ENCODE measurements around the gene MT1G.
"Not testable (repeated sequence)": the region's sequence is repeated elsewhere in the genome, so short reads cannot be mapped to it uniquely, and the experiment has no call there.

The MT1G gene

GRCh38 chr16:56665286-56666261 is 2.3 kb downstream of the MT1G start:
- peaks cover 81 to 85% of the 10 kb centered on the region in 2 donors for H3K27me3 Mint-ChIP-seq

GRCh38 chr16:56664506-56664905 is 3.4 kb downstream of the MT1G start:
- Mint-ChIP-seq H3K27me3 (peaks cover 71 to 79% of the 10 kb centered on the region in 2 donors), H3K9me3 (no peaks in the 10 kb centered on the region), H3K4me3 (no peak overlapping the region), H3K36me3 (peaks cover 0 to 3% of the 10 kb centered on the region in 2 donors), H3K4me1 (peaks cover 13 to 26% of the 10 kb centered on the region in 2 donors), H3K27ac (no peak overlapping the region)
- no peak for DNase-seq
- no peak for ATAC-seq (replicated peaks)

More at GRCh38 chr16:56665286-56666261, 2.3 kb downstream of the MT1G start:
- H3K9me3 Mint-ChIP-seq; ATAC-seq (replicated peaks); H3K36me3 Mint-ChIP-seq; H3K4me3 Mint-ChIP-seq; H3K27ac Mint-ChIP-seq; DNase-seq: not testable (repeated sequence)
- H3K4me1 Mint-ChIP-seq = peaks cover 17 to 31% of the 10 kb centered on the region in 2 donors

GRCh38 chr16:56662357-56663354 is 5.2 kb downstream of the MT1G start:
- no peaks in the 10 kb centered on the region for H3K9me3 Mint-ChIP-seq
- DNase-seq = no peak
- peak overlapping the region; percentile 55 to 71 for H3K4me3 Mint-ChIP-seq
- H3K27me3 Mint-ChIP-seq = peaks cover 59 to 68% of the 10 kb centered on the region in 2 donors
- H3K4me1 Mint-ChIP-seq = peaks cover 14 to 24% of the 10 kb centered on the region in 2 donors
- H3K27ac Mint-ChIP-seq = peak overlapping the region; percentile 26
- peaks cover 0 to 3% of the 10 kb centered on the region in 2 donors for H3K36me3 Mint-ChIP-seq
- ATAC-seq (replicated peaks) = no peak

GRCh38 chr16:56658327-56658875 is 9.5 kb downstream of the MT1G start:
- Mint-ChIP-seq H3K4me1 (peaks cover 19 to 22% of the 10 kb centered on the region in 2 donors), H3K27ac (peak overlapping the region; percentile 88)
- ATAC-seq (replicated peaks) = no peak

GRCh38 chr16:56657555-56658326 is 10.1 kb downstream of the MT1G start, which contains the start of gene MT1F:
Gene MT1F (plus strand): TSS chr16:56657959. CDS start chr16:56658059, 100 bp downstream.
- Mint-ChIP-seq H3K27me3 (peaks cover 30 to 38% of the 10 kb centered on the region in 2 donors), H3K36me3 (peaks cover 0 to 3% of the 10 kb centered on the region in 2 donors), H3K27ac (peak within 1 kb of the TSS; percentile 88), H3K9me3 (no peaks in the 10 kb centered on the region), H3K4me3 (peak within 1 kb of the TSS; percentile 89 to 97), H3K4me1 (peaks cover 16 to 17% of the 10 kb centered on the region in 2 donors)
- DNase-seq (peak; percentile 20), ATAC-seq (replicated peaks) (peak; percentile 82 to 83)

More at GRCh38 chr16:56658327-56658875, 9.5 kb downstream of the MT1G start:
- H3K36me3 Mint-ChIP-seq = peaks cover 0 to 3% of the 10 kb centered on the region in 2 donors
- H3K27me3 Mint-ChIP-seq = peaks cover 35 to 40% of the 10 kb centered on the region in 2 donors
- H3K4me3 Mint-ChIP-seq = peak overlapping the region; percentile 89 to 97
- H3K9me3 Mint-ChIP-seq = no peaks in the 10 kb centered on the region
- no peak for DNase-seq

- Mint-ChIP-seq H3K36me3 (no peaks in the 10 kb centered on the region), H3K4me1 (peaks cover 6 to 10% of the 10 kb centered on the region in 2 donors), H3K27ac (no peak overlapping the region), H3K9me3 (no peaks in the 10 kb centered on the region), H3K27me3 (peaks cover 20 to 29% of the 10 kb centered on the region in 2 donors), H3K4me3 (no peak overlapping the region)
- DNase-seq = no peak
- ATAC-seq (replicated peaks) = no peak
Observed at GRCh38 chr16:56653218-56653617, 14.6 kb downstream of the MT1G start.

GRCh38 chr16:56652600-56652999 is 15.3 kb downstream of the MT1G start:
- H3K9me3 Mint-ChIP-seq = no peaks in the 10 kb centered on the region
- H3K4me1 Mint-ChIP-seq = peaks cover 0 to 6% of the 10 kb centered on the region in 2 donors
- ATAC-seq (replicated peaks) (no peak), DNase-seq (no peak)
- H3K4me3 Mint-ChIP-seq = no peak overlapping the region
- peaks cover 20 to 35% of the 10 kb centered on the region in 2 donors for H3K27me3 Mint-ChIP-seq
- H3K27ac Mint-ChIP-seq = no peak overlapping the region
- H3K36me3 Mint-ChIP-seq = no peaks in the 10 kb centered on the region

- ATAC-seq (replicated peaks) (no peak), DNase-seq (no peak)
- Mint-ChIP-seq H3K4me1 (peaks cover 0 to 2% of the 10 kb centered on the region in 2 donors), H3K27ac (no peak within 1 kb of the TSS), H3K27me3 (peaks cover 28 to 43% of the 10 kb centered on the region in 2 donors), H3K36me3 (no peaks in the 10 kb centered on the region), H3K9me3 (no peaks in the 10 kb centered on the region), H3K4me3 (no peak within 1 kb of the TSS)
Observed at GRCh38 chr16:56651586-56651985, 16.3 kb downstream of the MT1G start, which contains the start of gene MT1B. Gene MT1B (plus strand): TSS chr16:56651886. CDS start chr16:56651954, 68 bp downstream.

GRCh38 chr16:56649820-56650219 is 18.0 kb downstream of the MT1G start:
- H3K9me3 Mint-ChIP-seq = no peaks in the 10 kb centered on the region
- no peak overlapping the region for H3K4me3 Mint-ChIP-seq
- peaks cover 41 to 57% of the 10 kb centered on the region in 2 donors for H3K27me3 Mint-ChIP-seq
- DNase-seq (no peak), ATAC-seq (replicated peaks) (no peak)
- H3K4me1 Mint-ChIP-seq = peaks cover 0 to 2% of the 10 kb centered on the region in 2 donors
- H3K27ac Mint-ChIP-seq = no peak overlapping the region
- H3K36me3 Mint-ChIP-seq = no peaks in the 10 kb centered on the region

- H3K4me3 Mint-ChIP-seq = no peak overlapping the region
- ATAC-seq (replicated peaks) (no peak), DNase-seq (no peak)
- no peaks in the 10 kb centered on the region for H3K36me3 Mint-ChIP-seq
- H3K4me1 Mint-ChIP-seq = peaks cover 2 to 3% of the 10 kb centered on the region in 2 donors
- H3K27ac Mint-ChIP-seq = no peak overlapping the region
- peaks cover 47 to 57% of the 10 kb centered on the region in 2 donors for H3K27me3 Mint-ChIP-seq
- no peaks in the 10 kb centered on the region for H3K9me3 Mint-ChIP-seq
Observed at GRCh38 chr16:56649271-56649670, 18.6 kb downstream of the MT1G start.

GRCh38 chr16:56647641-56648431 is 20.0 kb downstream of the MT1G start:
- DNase-seq = no peak
- no peak overlapping the region for H3K27ac Mint-ChIP-seq
- H3K4me3 Mint-ChIP-seq = no peak overlapping the region
- H3K4me1 Mint-ChIP-seq = peaks cover 12 to 18% of the 10 kb centered on the region in 2 donors
- H3K9me3 Mint-ChIP-seq = no peaks in the 10 kb centered on the region
- no peak for ATAC-seq (replicated peaks)
- H3K36me3 Mint-ChIP-seq = no peaks in the 10 kb centered on the region
- H3K27me3 Mint-ChIP-seq = peaks cover 59 to 67% of the 10 kb centered on the region in 2 donors

- H3K4me3 Mint-ChIP-seq = no peak overlapping the region
- no peaks in the 10 kb centered on the region for H3K36me3 Mint-ChIP-seq
- no peak overlapping the region for H3K27ac Mint-ChIP-seq
- peaks cover 68 to 72% of the 10 kb centered on the region in 2 donors for H3K27me3 Mint-ChIP-seq
- no peak for DNase-seq
- peaks cover 15 to 18% of the 10 kb centered on the region in 2 donors for H3K4me1 Mint-ChIP-seq
- no peak for ATAC-seq (replicated peaks)
- H3K9me3 Mint-ChIP-seq = no peaks in the 10 kb centered on the region
Observed at GRCh38 chr16:56645838-56646237, 22.0 kb downstream of the MT1G start.

Measured in stimulated activated naive B cell treated with anti-CD40 and anti-IgM and Interleukin-4, amounts not matched to agents 10 μg/mL and 1 μg/mL and 100 μg/mL, for 72 hours (primary cell).